HepG2 (cell line): Measurements from ENCODE around the gene PHF14. TPM values are rescaled to one million over a fixed set of nuclear protein-coding genes. Genes with fewer than 3 reads are reported as not detected.

Experiments used
- ATAC-seq: fragments of 200-7000 bp; cut with Tn5 transposase; 3 replicates; pipeline ENCODE4 v1.9.1; 2020; ENCODE audit warnings: mild to moderate bottlenecking, moderate library complexity
- BruUV-seq: library from RNA; stranded (reverse); fragments of 400-500 nt; replicated peaks from 2 replicates; lab custom pipeline; 2021; lab: Mats Ljungman, UMichigan
- CTCF ChIA-PET: fragments of 300-600 bp; formaldehyde crosslinking; extraction: SDS; loops from one replicate; lab custom pipeline; 2021; ENCODE audit warnings: low total read pairs, inconsistent platforms, low intra/inter-chr PET ratio; lab: Yijun Ruan, JAX
- POLR2A ChIA-PET: fragments of 350-600 bp; sonication (Branson Sonifier 250); formaldehyde crosslinking; loops from one replicate; lab custom pipeline; 2020; ENCODE audit warnings: antibody characterized with exemption, inconsistent platforms; lab: Yijun Ruan, JAX
- DNase-seq: peaks from one replicate; pipeline ENCODE4 v3.0.0-alpha.2; 2015; ENCODE audit warnings: low spot score
- FAIRE-seq: peaks from 3 replicates; lab custom pipeline; 2011; peaks lifted over from hg19 to GRCh38; lab: Jason Lieb, UNC
- H2AFZ ChIP-seq: one replicate; pipeline ENCODE4 v1.6.1; 2011; ENCODE audit warnings: low read length, inconsistent platforms
- H3K27ac ChIP-seq: fragments of 300-600 bp; 3 replicates; pipeline ENCODE4 v1.8.0; 2011; ENCODE audit warnings: mixed run types, mild to moderate bottlenecking, mixed read lengths, low read length, inconsistent platforms; ENCODE audit not compliant: insufficient read depth; ENCODE audit errors: extremely low read length
- H3K27me3 ChIP-seq, 2 experiments: fragments of 200-600 bp in 1 of 2; 2 replicates in 1 of 2; 3 replicates in 1 of 2; pipeline versions ENCODE4 v1.6.0 to v1.8.0; 2011; ENCODE audit warnings: low read length in 2 of 2, mild to moderate bottlenecking in 2 of 2, moderate library complexity in 2 of 2, inconsistent platforms in 1 of 2; ENCODE audit not compliant: insufficient read depth in 2 of 2, control insufficient read depth in 1 of 2
- H3K36me3 ChIP-seq, 2 experiments: fragments of 200-600 bp in 1 of 2; replicated peaks in 1 of 2; 2 replicates in 1 of 2; 3 replicates in 1 of 2; pipeline versions ENCODE4 v1.5.1 to v1.8.0; 2011; ENCODE audit warnings: low read length in 2 of 2, inconsistent platforms in 1 of 2; ENCODE audit not compliant: insufficient read depth in 2 of 2, control insufficient read depth in 1 of 2
- H3K4me1 ChIP-seq: 2 replicates; pipeline ENCODE4 v1.5.1; 2012; ENCODE audit warnings: low read length, inconsistent platforms; ENCODE audit not compliant: insufficient read depth
- H3K4me2 ChIP-seq: 2 replicates; pipeline ENCODE4 v1.6.0; 2011; ENCODE audit warnings: low read depth, low read length, inconsistent platforms
- H3K4me3 ChIP-seq, 3 experiments: fragments of 200-600 bp in 1 of 3; sonication (generic), shearing (Covaris generic) in 1 of 3; replicated peaks in 1 of 3; 2 replicates each; pipeline ENCODE4 v1.5.1; 2011 to 2016; ENCODE audit warnings: low read length in 3 of 3, inconsistent platforms in 2 of 3, low read depth in 2 of 3, mild to moderate bottlenecking in 2 of 3, control low read depth in 1 of 3, mixed read lengths in 1 of 3; ENCODE audit not compliant: insufficient read depth in 1 of 3
- H3K79me2 ChIP-seq: one replicate; pipeline ENCODE4 v1.6.1; 2011; ENCODE audit warnings: low read length, inconsistent platforms; ENCODE audit not compliant: insufficient read depth
- H3K9ac ChIP-seq: 2 replicates; pipeline ENCODE4 v1.6.0; 2011; ENCODE audit warnings: mild to moderate bottlenecking, low read depth, low read length, inconsistent platforms; ENCODE audit not compliant: insufficient read depth
- H3K9me3 ChIP-seq: 2 replicates; pipeline ENCODE4 v1.5.1; 2012; ENCODE audit warnings: mild to moderate bottlenecking, low read length
- H4K20me1 ChIP-seq: 2 replicates; pipeline ENCODE4 v1.6.0; 2011; ENCODE audit warnings: inconsistent platforms, mild to moderate bottlenecking, low read length, moderate library complexity; ENCODE audit not compliant: insufficient read depth
- CBX5 ChIP-seq: sonication (generic); formaldehyde crosslinking; IDR thresholded peaks from 2 replicates; pipeline ENCODE4 v1.4.0; 2020; ENCODE audit warnings: missing genetic modification reagents, borderline replicate concordance
- CREBL2 ChIP-seq: sonication (generic); formaldehyde crosslinking; IDR thresholded peaks from 2 replicates; pipeline ENCODE4 v1.8.1; 2023; ENCODE audit warnings: missing genetic modification reagents, mild to moderate bottlenecking, borderline replicate concordance
- IRF2 ChIP-seq: IDR thresholded peaks from 2 replicates; pipeline ENCODE4 v1.6.1; 2018; ENCODE audit warnings: missing genetic modification reagents, missing compliant biosample characterization
- USF2 ChIP-seq, 2 experiments: sonication (generic) in 1 of 2; formaldehyde crosslinking in 1 of 2; IDR thresholded peaks; 2 replicates each; pipeline versions ENCODE4 v1.5.1 to v1.6.1; 2011 to 2020; ENCODE audit warnings: borderline replicate concordance in 1 of 2, low read depth in 1 of 2, low read length in 1 of 2, mild to moderate bottlenecking in 1 of 2, missing genetic modification reagents in 1 of 2, moderate library complexity in 1 of 2
- ZBTB10 ChIP-seq: sonication (generic); formaldehyde crosslinking; IDR thresholded peaks from 2 replicates; pipeline ENCODE4 v1.4.0; 2020; ENCODE audit warnings: missing genetic modification reagents, borderline replicate concordance
- ZFP36L1 ChIP-seq: sonication (generic); formaldehyde crosslinking; IDR thresholded peaks from 2 replicates; pipeline ENCODE4 v1.8.0; 2022; ENCODE audit warnings: mild to moderate bottlenecking, missing genetic modification reagents, moderate library complexity
- ZNF138 ChIP-seq: sonication (generic); formaldehyde crosslinking; IDR thresholded peaks from 2 replicates; pipeline ENCODE4 v1.5.0; 2020; ENCODE audit warnings: mild to moderate bottlenecking, low read depth, missing genetic modification reagents
- ZNF547 ChIP-seq: sonication (generic); formaldehyde crosslinking; IDR thresholded peaks from 2 replicates; pipeline ENCODE4 v1.5.1; 2020; ENCODE audit warnings: mild to moderate bottlenecking, missing genetic modification reagents
- ZSCAN20 ChIP-seq: sonication (generic); formaldehyde crosslinking; IDR thresholded peaks from 2 replicates; pipeline ENCODE4 v1.4.0; 2020; ENCODE audit warnings: missing genetic modification reagents, mild to moderate bottlenecking, borderline replicate concordance
- WGBS: methylation state at CpG from one replicate; pipeline ENCODE4 v1.1.6; 2017; ENCODE audit warnings: low lambda C conversion rate; 5-methylcytosine and 5-hydroxymethylcytosine counted together
- in situ Hi-C: cut with HindIII; loops from 2 replicates; pipeline ENCODE4 v1.10.0; 2017; ENCODE audit warnings: low pct_unique_long_range_greater_than_20kb; ENCODE audit not compliant: extremely low pct_ligation_motif_present
- intact Hi-C: fragments of 100-400 bp; cut with micrococcal nuclease; formaldehyde crosslinking; loops from one replicate; pipeline ENCODE4 v1.10.0; 2022; ENCODE audit not compliant: unreplicated experiment
- polyA plus RNA-seq, 8 experiments: library from polyadenylated mRNA; depleted of rRNA in 3 of 8; stranded (reverse) in 7 of 8; unstranded in 1 of 8; fragments of >200 nt; fragmentation: Illumina TruSeq in 4 of 8; extraction: Trizol in 4 of 8; gene quantifications; 2 replicates each; pipeline versions ENCODE4 v1.2.1 to v1.2.3, GENCODE V29; 2011 to 2016; ENCODE audit warnings: low read depth in 4 of 8, missing spikeins in 1 of 8, mixed read lengths in 1 of 8; ENCODE audit not compliant: insufficient read depth in 1 of 8
- total RNA-seq, 5 experiments: library from RNA; depleted of rRNA; stranded (reverse); fragments of >200 nt; fragmentation: Illumina TruSeq; extraction: Trizol; gene quantifications; 2 replicates each; pipeline ENCODE4 v1.2.3, GENCODE V29; 2016; ENCODE audit warnings: low read depth in 1 of 5

PHF14 gene
- total and polyA plus RNA-seq, 2 of the 13 experiments (the other 11 are each of a cell fraction or from before 2014, with no cell fraction given): 18.9 to 68.7 TPM

- Histone ChIP-seq H3K4me3 (no peak overlapping the region), H3K36me3 (peaks cover 0 to 6% of the 10 kb centered on the region in 2 experiments; a peak in 2 of 5 replicates), H3K9ac (no peak overlapping the region), H3K27ac (no peak overlapping the region), H3K4me2 (no peak overlapping the region), H3K27me3 (no peaks in the 10 kb centered on the region), H3K79me2 (no peaks in the 10 kb centered on the region), H3K4me1 (peaks cover 8% of the 10 kb centered on the region; the same call in 1 of the 2 replicates), H2AFZ (no peak overlapping the region), H3K9me3 (no peaks in the 10 kb centered on the region), H4K20me1 (no peaks in the 10 kb centered on the region)
- WGBS: 98% methylated on average over 3 of the region's 3 CpGs
- ChIA-PET CTCF (no interaction called here), POLR2A (no interaction called here)
- in situ Hi-C loops: no loop called here
- intact Hi-C loops: no loop called here
- ATAC-seq (no peak), DNase-seq (no peak), FAIRE-seq (no peak)
- no peak for TF ChIP-seq CREBL2 (CRISPR knock-in tag)
- no peak for TF ChIP-seq ZNF138 (CRISPR knock-in tag)
- no peak for TF ChIP-seq ZSCAN20 (CRISPR knock-in tag)
- no peak for TF ChIP-seq CBX5 (CRISPR knock-in tag)
- TF ChIP-seq USF2 (IDR thresholded peaks at IDR 0.05; ENCODE audit: low read depth, low read length): no peak
- no peak for TF ChIP-seq USF2 (CRISPR knock-in tag; IDR thresholded peaks at IDR 0.05; ENCODE audit: borderline replicate concordance)
- TF ChIP-seq ZNF547 (CRISPR knock-in tag): no peak
- no peak for TF ChIP-seq ZFP36L1
- TF ChIP-seq ZBTB10: no peak
- no peak for TF ChIP-seq IRF2 (CRISPR knock-in tag)
- BruUV-seq: no TSS peak
Observed at GRCh38 chr7:11069591-11069990, 95.9 kb downstream of the PHF14 start.
